Measurements from ENCODE around the gene PDZD2. TPM values are rescaled to one million over a fixed set of nuclear protein-coding genes. Genes with fewer than 3 reads are reported as not detected.

Gene PDZD2
- total and polyA plus RNA-seq, 3 donors from 2014 or later: 47.3 to 89.1 (median 83.9) TPM

DNA sequence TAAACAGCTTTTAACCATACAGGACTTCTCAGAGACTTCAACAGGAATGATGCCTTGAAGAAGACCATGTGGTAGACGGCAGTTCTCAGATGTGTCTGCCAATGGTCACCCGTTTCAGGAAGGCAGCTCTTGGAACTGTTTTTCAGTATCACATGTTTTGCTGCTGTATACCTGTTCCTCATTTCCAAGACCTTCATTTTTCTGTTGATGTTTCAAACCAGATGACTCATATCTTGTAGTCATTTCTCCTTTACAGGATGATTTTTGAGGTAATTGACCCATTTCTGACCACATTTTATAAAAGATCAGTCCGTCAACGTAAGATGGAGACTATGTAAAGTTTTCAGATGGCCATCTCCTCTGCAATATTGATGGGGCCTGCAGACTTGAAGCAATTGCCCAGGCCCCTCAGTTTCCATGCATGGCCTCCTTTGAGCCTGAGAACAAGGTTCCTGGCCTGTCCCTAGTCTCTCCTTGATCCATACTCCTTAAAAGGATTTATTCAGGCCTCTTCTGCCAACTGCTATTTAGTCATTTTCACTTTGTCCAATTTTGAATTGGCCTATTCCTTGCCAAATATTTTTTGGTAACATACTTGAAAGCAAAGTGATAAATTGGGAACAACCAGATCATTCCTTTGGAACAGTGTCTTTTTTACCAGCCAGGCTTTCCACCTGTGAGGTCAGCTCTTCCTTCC lies 128.6 kb downstream of the PDZD2 start:
- Histone ChIP-seq H3K36me3 (ENCODE audit: low read depth, missing control alignments) (no peaks in the 10 kb centered on the region), H3K4me3 (no peak overlapping the region), H3K9me3 (no peaks in the 10 kb centered on the region), H3K27ac (no peak overlapping the region), H3K27me3 (no peaks in the 10 kb centered on the region), H3K4me1 (peaks cover 3% of the 10 kb centered on the region)
- 88 to 92% methylated on average over 4 of the region's 4 CpGs for WGBS, 2 donors
- no peak for DNase-seq
- no peak for TF ChIP-seq POLR2A (IDR thresholded peaks at IDR 0.05)
- TF ChIP-seq, protein P1, sequence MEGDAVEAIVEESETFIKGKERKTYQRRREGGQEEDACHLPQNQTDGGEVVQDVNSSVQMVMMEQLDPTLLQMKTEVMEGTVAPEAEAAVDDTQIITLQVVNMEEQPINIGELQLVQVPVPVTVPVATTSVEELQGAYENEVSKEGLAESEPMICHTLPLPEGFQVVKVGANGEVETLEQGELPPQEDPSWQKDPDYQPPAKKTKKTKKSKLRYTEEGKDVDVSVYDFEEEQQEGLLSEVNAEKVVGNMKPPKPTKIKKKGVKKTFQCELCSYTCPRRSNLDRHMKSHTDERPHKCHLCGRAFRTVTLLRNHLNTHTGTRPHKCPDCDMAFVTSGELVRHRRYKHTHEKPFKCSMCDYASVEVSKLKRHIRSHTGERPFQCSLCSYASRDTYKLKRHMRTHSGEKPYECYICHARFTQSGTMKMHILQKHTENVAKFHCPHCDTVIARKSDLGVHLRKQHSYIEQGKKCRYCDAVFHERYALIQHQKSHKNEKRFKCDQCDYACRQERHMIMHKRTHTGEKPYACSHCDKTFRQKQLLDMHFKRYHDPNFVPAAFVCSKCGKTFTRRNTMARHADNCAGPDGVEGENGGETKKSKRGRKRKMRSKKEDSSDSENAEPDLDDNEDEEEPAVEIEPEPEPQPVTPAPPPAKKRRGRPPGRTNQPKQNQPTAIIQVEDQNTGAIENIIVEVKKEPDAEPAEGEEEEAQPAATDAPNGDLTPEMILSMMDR (IDR thresholded peaks at IDR 0.05): no peak
- intact Hi-C loops (cut with DNase I; ENCODE audit: low total_unique reads): no loop called here

DNA sequence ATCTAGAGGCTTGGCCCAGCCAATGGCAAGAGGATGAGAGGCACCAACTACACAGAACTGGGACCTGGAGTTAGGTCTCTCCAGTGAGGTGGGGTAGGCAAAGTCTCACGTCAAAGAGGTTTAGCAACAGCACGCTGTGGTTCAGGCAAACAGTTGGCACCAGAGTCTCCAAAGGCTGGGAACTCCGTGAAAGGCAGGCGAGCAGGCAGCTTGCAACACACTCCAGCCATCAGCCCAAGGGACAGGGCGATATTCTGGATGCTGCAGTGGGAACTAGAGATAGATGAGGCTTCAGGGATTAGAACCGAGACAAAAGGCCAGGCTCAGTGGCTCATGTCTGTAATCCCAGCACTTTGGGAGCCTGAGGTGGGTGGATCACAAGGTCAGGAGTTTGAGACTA lies 129.1 kb downstream of the PDZD2 start:
- DNase-seq: no peak
- Histone ChIP-seq H3K27ac (no peak overlapping the region), H3K9me3 (no peaks in the 10 kb centered on the region), H3K36me3 (ENCODE audit: low read depth, missing control alignments) (no peaks in the 10 kb centered on the region), H3K4me1 (peaks cover 3% of the 10 kb centered on the region), H3K27me3 (no peaks in the 10 kb centered on the region), H3K4me3 (no peak overlapping the region)
- intact Hi-C loops (cut with DNase I; ENCODE audit: low total_unique reads): no loop called here
- 73 to 74% methylated on average over 6 of the region's 6 CpGs for WGBS, 2 donors
- TF ChIP-seq, protein P1 (IDR thresholded peaks at IDR 0.05): no peak
- TF ChIP-seq POLR2A (IDR thresholded peaks at IDR 0.05): no peak

DNA sequence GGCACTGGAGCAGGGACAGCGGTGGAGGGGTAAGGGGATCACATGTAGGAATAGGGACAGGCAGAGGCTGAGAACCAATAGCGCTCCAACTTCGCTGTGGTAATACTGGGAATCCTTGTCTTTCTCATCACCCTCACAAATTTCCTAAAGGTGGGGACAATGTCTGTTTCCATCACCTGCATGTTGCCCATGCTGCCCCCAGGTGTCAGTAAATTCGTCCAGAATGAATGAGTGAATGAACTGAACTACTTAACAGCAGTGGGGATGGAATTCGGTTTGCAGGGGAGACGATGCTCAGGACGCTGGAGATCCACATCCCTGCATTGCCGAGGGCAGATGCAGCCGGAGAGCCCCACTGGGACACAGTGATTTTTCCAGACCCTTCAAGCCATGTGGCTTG lies 129.9 kb downstream of the PDZD2 start:
- intact Hi-C loops (cut with DNase I; ENCODE audit: low total_unique reads): no loop called here
- H3K9me3 ChIP-seq: no peaks in the 10 kb centered on the region
- 89 to 90% methylated on average over 9 of the region's 9 CpGs for WGBS, 2 donors
- no peak for DNase-seq
- no peak overlapping the region for H3K27ac ChIP-seq
- H3K36me3 ChIP-seq (ENCODE audit: low read depth, missing control alignments): no peaks in the 10 kb centered on the region
- H3K4me3 ChIP-seq: no peak overlapping the region
- no peak for TF ChIP-seq POLR2A (IDR thresholded peaks at IDR 0.05)
- TF ChIP-seq, protein P1 (IDR thresholded peaks at IDR 0.05): no peak
- no peaks in the 10 kb centered on the region for H3K27me3 ChIP-seq
- peaks cover 3% of the 10 kb centered on the region for H3K4me1 ChIP-seq

DNA sequence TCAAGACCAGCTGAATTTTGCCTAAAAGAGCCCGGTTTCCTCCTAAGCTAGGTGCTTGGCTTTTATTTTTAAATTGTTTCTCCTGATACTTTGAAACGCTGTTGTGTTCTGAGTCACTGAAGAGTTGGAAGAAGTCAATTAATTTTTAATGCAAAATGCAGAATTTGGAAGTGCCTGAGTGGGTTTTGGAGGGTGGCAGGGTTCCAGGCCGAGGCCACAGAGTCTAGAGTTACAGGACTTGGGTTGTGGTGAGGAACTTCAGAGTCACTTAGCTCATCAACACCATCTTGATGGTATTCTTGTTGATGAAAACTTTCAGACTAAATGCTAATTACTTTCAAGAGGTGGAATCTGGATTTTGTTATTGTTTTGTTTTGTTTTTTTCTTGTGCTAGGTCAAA lies 130.6 kb downstream of the PDZD2 start:
- H3K4me3 ChIP-seq: no peak overlapping the region
- TF ChIP-seq, protein P1 (IDR thresholded peaks at IDR 0.05): no peak
- no peak for TF ChIP-seq POLR2A (IDR thresholded peaks at IDR 0.05)
- H3K27ac ChIP-seq: no peak overlapping the region
- H3K36me3 ChIP-seq (ENCODE audit: low read depth, missing control alignments): no peaks in the 10 kb centered on the region
- H3K9me3 ChIP-seq: no peaks in the 10 kb centered on the region
- peaks cover 3% of the 10 kb centered on the region for H3K4me1 ChIP-seq
- intact Hi-C loops (cut with DNase I; ENCODE audit: low total_unique reads): no loop called here
- 63 to 69% methylated on average over 3 of the region's 3 CpGs for WGBS, 2 donors
- H3K27me3 ChIP-seq: no peaks in the 10 kb centered on the region
- DNase-seq: no peak

DNA sequence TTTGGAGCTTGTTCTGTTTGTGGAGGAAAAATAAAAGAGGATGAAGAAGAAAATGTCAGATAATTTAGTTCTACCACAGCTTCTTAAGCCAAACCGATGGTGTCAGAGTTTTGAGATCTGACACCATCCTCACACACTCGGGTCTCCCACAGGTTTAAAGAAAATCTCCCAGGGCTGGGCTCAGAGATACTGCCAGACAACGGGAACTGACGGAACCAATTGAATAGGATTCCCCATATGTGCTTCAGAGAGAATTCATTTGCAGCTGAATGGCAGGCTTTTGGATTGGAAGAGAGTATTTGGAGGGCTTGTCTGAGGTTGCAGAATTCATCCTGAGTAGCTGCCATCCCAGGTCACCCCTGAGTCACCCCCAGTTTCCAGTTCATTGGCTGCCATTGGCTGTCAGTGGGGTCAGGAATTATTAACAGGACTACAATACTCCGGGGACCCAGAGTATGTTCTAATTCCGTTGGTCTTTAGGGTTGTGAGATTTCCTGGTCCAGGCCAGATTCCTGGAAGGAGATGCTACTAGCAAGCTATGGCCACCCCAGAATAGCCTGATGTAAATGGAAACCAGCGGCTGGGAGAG lies 131.3 kb downstream of the PDZD2 start:
- no peaks in the 10 kb centered on the region for H3K36me3 ChIP-seq (ENCODE audit: low read depth, missing control alignments)
- H3K4me3 ChIP-seq: no peak overlapping the region
- peaks cover 3% of the 10 kb centered on the region for H3K4me1 ChIP-seq
- no peak for TF ChIP-seq POLR2A (IDR thresholded peaks at IDR 0.05)
- TF ChIP-seq, protein P1 (IDR thresholded peaks at IDR 0.05): no peak
- no peaks in the 10 kb centered on the region for H3K9me3 ChIP-seq
- H3K27ac ChIP-seq: no peak overlapping the region
- DNase-seq: no peak
- WGBS, 2 donors: 54 to 64% methylated on average over 7 of the region's 7 CpGs
- intact Hi-C loops (cut with DNase I; ENCODE audit: low total_unique reads): no loop called here
- H3K27me3 ChIP-seq: no peaks in the 10 kb centered on the region

Measured in testis (tissue), 3 donors.